Activated CD4-positive, alpha-beta T cell treated with anti-CD3 and anti-CD28 coated beads, Interleukin-2, amount 50 U/mL, for 4 hours (primary cell): ENCODE measurements around the gene GALNT10.

ENCODE experiments used
- DNase-seq, 2 experiments: peaks; one replicate each; pipeline ENCODE4 v3.0.0-alpha.2; 2020

GALNT10 gene

DNA sequence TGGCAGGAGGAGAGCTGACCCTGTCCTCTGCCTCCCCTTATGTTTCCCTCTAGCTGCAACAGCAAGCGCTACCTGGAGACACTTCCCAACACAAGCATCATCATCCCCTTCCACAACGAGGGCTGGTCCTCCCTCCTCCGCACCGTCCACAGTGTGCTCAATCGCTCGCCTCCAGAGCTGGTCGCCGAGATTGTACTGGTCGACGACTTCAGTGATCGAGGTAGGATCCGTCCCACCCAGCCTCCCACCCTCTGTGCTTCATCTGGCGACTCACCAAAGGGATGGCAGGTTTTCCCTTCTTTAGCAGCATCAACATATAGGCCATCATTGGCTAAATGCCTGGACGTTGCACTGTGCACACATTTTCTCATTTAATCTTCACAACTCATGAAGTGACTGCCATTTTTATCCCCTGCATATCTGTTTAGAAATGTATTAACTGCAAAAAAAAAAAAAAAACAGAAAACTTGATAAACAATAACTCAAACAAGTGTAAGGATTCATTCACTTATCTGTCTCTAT is 139.0 kb downstream of the GALNT10 start:
- DNase-seq, result no peak

GRCh38 chr5:154330097-154330667 is 139.6 kb downstream of the GALNT10 start:
- DNase-seq, result no peak

DNA sequence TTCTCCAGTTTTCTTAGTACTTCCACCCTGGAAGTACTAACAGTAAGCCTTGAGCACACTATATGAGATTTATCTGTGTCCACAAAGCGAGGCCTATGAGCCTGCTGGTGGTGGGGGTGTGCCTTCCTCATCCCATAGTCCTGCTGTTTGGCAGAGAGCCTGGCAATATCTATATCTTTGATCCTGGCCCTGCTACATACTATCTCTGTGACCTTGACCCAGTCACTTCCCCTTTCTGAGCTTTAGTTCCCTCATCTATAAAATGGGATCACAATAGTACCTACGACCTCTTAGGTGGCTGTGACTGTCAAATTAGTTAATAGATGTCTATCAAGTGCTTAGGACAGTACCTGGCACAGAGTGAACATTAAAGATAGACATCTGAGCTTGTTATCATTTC is 140.7 kb downstream of the GALNT10 start:
- no peak for DNase-seq

DNA sequence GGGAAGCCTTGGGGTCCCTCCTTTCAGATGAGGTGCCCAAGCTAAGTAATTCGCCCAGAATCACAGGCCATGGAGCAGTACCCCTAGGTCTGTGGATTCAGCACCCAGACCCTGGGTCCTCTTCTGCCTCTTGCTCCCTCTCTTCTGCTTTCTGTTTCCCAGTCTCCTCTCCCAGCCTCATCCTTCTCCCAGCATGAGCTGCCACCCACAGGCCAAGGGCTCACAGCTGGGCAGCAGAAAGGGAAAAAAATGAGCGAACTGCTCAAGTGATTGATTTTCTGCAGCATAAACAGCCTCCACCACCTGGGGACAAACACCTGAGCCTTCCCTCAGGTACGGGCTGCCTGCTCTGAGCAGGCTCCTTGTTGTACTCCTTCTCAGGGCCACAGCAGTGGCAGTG is 141.4 kb downstream of the GALNT10 start:
- no peak for DNase-seq

- no peak for DNase-seq
Measured at GRCh38 chr5:154332451-154332850, 141.9 kb downstream of the GALNT10 start.

GRCh38 chr5:154333016-154333415 is 142.5 kb downstream of the GALNT10 start:
- no peak for DNase-seq

DNA sequence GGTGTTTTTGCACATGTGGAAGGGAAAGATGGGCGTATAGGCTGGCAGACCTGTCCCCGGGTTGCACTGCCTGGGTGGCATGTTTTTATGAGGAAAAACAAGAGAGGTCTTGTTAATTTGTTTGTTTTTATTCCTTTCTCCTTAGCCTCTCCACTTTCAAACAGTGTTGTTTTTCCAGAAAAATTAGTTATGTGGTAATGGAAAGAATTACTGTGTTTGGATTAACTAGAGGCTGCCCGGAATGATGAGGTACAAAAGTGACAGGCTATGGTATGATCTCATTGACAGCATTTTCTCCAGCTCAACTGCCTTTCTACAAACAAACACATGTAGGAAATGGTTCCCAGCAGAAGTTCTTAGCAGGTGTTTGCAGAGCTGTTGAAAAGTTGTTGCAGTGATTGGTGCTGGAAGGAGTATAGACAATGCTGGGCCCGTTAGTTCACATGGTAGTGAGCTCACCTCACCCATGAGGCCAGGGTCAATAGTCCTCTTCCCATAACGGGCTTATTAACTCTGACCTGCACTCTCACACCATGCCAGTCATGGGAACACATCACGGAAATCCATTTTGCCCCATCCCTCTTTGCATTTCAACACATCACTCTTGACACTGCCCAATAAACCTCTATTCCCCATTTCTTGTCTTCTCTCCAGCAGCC is 144.0 kb downstream of the GALNT10 start:
- DNase-seq, result no peak

- no peak for DNase-seq
Measured at GRCh38 chr5:154335065-154335448, 144.5 kb downstream of the GALNT10 start.

DNA sequence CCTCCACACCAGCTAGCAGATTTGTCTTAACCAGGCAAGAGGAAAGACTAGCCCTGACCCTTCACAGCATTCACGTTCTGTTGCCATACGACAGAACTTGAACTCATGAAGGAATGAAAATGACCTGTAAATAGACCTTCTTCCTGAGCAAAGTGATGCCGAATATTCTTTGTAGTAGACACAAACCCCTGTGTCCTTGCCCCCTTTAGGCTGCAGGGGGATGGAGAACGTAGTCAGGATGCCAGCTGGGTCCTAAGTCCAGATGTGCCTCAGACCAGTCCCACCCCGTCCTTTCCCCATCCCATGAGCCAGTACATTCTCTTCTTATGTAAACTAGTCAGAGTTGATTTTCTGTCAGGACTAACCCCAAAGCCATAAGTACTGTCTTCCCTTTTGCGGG is 151.1 kb downstream of the GALNT10 start:
- DNase-seq, result no peak

GRCh38 chr5:154342211-154342610 is 151.7 kb downstream of the GALNT10 start:
- no peak for DNase-seq

DNA sequence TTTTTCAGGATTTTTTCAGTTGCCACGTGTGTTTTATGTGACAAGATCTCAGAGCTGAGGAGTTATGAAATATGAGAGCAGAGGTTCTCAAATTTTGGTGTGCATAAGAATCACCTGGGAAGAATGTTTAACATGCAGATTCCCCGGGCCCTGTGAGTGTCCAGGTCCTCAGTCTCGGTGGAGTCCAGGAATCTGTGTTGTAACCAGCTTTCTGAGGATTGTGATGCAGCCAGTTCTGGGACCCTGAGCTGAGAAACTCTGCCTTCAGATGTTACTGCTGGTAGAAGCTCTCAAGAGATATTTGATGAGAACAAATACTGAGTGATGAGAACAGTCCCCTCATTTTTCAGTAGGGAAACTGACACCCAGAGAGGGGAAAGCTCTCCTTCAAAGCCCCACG is 152.4 kb downstream of the GALNT10 start:
- DNase-seq, result no peak

DNA sequence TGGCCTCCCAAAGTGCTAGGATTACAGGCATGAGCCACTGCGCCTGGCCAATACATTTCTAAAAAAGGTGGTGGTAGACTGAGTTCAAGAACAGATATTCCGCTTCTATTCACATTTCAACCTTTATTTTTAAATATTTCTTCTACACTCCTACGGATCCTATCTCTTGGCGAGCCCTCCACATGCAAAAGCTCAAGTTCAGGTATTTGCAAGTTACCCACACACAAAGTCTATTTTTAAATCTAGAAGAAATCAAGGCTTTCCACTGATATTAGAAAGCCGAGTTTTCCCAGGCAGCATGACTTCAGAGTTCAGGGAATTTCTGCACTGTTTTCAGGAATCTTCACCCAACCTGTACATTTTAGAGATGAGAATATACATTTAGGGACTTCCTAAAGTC is 153.9 kb downstream of the GALNT10 start:
- no peak for DNase-seq

DNA sequence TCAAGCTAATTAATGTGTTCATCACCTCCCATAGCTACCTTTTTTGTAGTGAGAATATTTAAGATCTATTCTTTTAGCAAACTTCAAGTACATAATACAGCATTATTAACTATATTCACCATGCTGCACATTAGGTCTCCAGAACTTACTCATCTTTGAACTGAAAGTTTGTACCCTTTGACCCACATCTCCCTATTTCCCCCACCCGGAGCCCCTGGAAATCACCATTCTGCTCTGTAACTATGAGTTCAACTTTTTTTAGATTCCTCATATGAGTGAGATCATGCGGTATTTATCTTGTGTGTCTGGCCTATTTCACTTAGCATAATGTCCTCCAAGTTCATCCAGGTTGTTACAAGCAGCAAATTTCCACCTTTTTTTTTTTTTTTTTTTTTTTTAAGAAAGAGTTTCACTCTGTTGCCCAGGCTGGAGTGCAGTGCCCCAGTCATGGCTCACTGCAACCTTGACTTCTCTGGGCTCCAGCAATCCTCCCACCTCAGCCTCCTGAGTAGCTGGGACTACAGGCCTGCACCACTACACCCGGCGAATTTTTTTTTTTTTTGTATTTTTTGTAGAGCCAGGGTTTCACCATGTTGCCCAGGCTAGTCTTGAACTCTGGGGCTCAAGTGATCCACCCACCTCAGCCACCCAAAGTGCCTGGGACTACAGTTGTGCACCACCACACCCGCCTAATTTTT is 154.9 kb downstream of the GALNT10 start:
- DNase-seq, result no peak

DNA sequence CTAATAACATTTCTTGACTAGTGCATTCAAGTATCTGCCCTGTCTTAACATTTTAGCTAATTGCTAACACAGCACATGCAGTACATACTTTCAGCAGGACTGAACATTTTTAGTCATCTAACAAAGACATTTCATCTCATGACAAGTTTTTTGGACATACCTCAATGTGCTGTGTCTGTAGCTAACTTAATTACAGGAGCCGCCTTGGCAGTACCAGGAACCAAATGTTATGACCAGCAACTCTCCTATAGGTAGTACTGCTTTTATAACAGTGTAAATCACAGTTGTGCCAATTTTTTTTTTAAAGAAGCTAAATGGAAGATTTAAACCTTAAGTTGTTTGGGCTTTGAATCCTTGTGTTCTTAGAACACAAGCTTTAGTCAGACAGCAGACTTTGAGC is 155.9 kb downstream of the GALNT10 start:
- no peak for DNase-seq

DNA sequence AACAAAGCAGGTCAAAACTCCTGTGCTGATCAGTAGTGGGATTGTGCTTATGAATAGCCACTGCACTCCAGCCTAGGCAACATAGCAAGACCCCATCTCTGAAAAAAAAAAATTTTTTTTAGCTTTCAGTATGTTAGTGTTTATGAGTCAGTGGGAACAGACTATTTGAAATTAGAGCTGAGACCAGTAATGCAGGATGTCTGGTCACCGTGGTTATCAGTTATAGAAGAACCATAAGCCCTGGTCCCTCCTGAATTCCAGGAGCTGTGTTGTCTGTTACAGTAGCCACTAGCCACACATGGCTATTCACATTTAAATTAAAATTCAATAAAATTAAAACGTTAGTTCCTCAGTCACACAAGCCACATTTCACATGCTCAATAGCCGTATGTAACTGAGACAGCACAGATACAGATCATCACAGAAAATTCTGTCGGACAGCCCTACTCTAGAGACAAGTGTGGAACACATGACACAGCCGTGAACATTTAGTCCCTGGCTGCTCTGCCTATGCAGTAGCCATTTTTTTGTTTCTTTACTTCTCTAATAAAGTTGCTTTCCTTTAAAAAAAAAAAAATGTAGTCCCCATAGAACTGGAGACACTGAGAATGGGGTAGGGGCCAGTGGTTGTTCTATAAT is 159.2 kb downstream of the GALNT10 start:
- DNase-seq, result no peak

- no peak for DNase-seq
Measured at GRCh38 chr5:154351141-154351540, 160.6 kb downstream of the GALNT10 start.

GRCh38 chr5:154351566-154351965 is 161.0 kb downstream of the GALNT10 start:
- no peak for DNase-seq

DNA sequence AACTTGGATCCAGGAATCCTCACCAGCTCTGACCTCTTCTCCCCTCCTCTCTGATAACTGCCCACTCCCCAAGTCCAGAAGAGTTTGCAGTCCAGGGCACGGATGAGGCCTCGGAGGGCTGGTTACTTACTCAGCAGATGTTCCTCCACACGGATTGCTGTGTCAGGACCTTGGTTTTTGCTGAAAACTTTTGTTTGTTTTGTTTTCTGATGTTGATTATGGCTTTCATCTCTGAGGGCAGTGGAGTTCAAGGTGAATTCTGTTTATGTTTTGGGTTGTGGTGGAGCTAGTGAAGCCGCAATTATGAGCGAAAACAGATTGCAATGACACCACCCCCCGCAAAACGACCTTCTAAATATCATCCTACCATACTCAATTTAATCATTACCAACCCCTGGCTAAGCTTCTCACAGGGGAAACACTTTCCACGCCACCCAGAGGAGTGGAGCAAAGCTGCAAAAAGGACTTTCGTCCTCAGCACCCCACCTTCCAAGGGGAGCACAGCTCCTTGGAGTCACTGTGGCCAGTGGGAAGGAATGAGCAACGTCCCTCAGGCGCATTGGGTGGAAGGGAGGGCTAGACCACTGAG is 162.5 kb downstream of the GALNT10 start:
- DNase-seq, result no peak

DNA sequence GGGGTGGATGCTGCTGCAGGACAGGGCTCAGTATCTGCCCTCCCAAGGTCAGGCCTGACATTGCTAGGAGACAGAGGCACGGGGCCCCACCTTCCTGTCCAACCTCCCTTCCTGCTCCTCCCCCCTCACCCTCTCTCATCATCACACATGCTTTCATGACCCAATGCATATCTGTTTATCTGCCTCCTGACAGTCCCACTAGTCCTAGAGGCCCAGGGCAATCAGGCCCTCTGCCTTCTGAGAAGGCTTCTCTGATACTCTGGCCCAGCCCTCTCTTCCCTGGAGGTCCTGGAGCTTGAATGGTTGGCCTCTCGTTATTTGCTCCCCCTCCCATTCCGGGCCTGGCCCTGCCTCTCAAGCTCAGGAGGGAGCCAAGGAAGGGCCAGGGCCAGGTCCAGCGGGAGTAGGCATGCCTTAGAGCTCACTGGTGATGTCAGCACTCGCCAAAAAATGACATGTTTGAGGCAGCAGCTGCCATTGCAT is 164.6 kb downstream of the GALNT10 start:
- no peak for DNase-seq

GRCh38 chr5:154356020-154356655 is 165.6 kb downstream of the GALNT10 start:
- DNase-seq, result no peak

DNA sequence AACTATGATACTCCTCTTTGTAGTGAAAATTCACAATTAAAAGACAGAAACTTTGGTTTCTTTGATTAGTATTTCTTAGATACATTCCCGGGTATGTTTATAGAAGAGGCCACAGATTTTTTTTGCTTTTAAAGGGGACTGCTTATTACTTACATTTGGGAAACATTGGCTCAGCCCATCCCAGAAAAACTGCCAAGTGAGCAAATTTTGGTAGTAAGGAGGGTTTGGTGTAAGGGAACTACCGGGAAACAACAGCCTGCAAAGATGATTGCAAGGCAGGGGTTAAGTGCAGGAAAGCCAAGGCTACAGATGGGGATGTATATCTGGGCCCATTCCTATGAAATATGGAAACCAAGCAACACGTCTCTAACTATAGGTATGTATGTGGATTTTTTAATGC is 166.4 kb downstream of the GALNT10 start:
- DNase-seq, result no peak

DNA sequence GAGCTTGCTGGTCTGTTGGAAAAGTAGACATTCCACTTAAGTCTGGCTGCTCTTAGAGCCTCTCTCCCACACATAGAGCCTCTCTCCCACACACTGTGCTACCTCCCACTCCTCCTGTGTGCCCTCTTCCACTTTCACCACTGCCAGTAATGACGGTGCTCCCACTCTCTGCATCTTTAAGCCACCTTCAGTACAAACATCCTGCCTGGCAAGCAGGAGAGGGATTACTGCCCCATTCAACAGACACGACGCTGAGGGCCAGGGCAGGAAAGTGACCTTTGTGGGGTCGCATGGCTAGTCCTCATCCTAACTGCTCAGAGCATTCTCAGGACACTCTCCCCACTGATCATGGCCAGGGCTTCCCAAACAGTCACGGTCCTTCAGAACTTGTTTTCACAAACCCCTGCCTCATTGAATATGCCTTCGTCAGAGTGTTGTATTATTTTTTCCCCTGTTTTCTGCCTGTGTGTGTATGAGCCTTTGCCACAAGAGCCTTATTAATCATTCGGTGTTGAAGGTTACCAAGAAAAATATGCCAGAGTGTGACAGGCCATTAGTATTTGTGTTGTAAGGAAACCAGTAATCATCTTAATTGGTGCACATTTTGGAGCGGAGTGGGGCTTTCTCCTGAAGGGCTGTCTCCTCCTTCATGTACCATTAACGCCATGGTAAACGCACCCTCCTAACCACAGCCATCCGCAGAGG is 168.1 kb downstream of the GALNT10 start:
- no peak for DNase-seq
